ENCODE measurements around the gene CDC42EP3.

DNA sequence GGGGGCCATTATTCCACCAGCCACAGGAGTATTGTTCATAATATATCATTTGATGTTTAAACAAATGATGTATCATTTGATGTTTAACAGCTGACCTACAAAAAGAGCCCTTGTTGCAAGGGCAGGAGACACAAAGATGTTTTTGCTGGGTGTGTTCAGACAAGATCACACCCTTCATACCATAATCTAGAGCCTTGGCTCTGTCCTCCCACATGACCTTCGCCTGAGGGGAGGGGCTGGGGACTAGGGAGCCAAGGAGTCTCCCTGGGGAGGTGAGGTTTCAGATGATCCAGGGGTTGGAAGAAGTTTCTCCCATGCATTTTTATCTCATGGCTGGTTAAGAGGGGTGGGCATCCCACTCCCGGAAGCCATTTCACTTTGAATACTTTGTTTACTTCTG is 33.5 kb downstream of the CDC42EP3 start:
- no peak for TF ChIP-seq POLR2A (IDR thresholded peaks at IDR 0.05)
- TF ChIP-seq, protein P1, sequence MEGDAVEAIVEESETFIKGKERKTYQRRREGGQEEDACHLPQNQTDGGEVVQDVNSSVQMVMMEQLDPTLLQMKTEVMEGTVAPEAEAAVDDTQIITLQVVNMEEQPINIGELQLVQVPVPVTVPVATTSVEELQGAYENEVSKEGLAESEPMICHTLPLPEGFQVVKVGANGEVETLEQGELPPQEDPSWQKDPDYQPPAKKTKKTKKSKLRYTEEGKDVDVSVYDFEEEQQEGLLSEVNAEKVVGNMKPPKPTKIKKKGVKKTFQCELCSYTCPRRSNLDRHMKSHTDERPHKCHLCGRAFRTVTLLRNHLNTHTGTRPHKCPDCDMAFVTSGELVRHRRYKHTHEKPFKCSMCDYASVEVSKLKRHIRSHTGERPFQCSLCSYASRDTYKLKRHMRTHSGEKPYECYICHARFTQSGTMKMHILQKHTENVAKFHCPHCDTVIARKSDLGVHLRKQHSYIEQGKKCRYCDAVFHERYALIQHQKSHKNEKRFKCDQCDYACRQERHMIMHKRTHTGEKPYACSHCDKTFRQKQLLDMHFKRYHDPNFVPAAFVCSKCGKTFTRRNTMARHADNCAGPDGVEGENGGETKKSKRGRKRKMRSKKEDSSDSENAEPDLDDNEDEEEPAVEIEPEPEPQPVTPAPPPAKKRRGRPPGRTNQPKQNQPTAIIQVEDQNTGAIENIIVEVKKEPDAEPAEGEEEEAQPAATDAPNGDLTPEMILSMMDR (IDR thresholded peaks at IDR 0.05) = no peak

Measured in esophagus squamous epithelium (tissue), 4 donors.